Esophagus squamous epithelium (tissue), 5 donors: ENCODE results near the gene BBS9. TPM values are rescaled to one million over a fixed set of nuclear protein-coding genes. Genes with fewer than 3 reads are reported as not detected.

Source experiments
- DNase-seq: peaks from one replicate; lab custom pipeline; 2025; lab: John Stamatoyannopoulos, UW
- H3K27ac ChIP-seq, 4 donors: fragments of 200-600 bp; sonication (generic); one replicate each; pipeline ENCODE4 v1.5.1; 2016 to 2019; ENCODE audit warnings: mild to moderate bottlenecking in 1 of 4
- H3K27me3 ChIP-seq, 4 donors: fragments of 200-600 bp; sonication (generic); 1 replicate in 3 of 4; 2 replicates in 1 of 4; pipeline versions ENCODE4 v1.5.1 to v1.6.0; 2017 to 2021; ENCODE audit warnings: antibody characterized with exemption in 1 of 4
- H3K36me3 ChIP-seq, 3 donors: fragments of 200-600 bp; sonication (generic); one replicate each; pipeline ENCODE4 v1.5.1; 2016 to 2019
- H3K4me1 ChIP-seq, 3 donors: fragments of 200-600 bp; sonication (generic); one replicate each; pipeline ENCODE4 v1.5.1; 2017 to 2019
- H3K4me3 ChIP-seq, 4 donors: fragments of 200-600 bp; sonication (generic); 1 replicate in 3 of 4; 2 replicates in 1 of 4; pipeline ENCODE4 v1.5.1; 2016 to 2019; ENCODE audit warnings: mild to moderate bottlenecking in 2 of 4, moderate library complexity in 1 of 4
- H3K9me3 ChIP-seq, 3 donors: fragments of 200-600 bp; sonication (generic); one replicate each; pipeline ENCODE4 v1.5.1; 2016 to 2019
- CTCF ChIP-seq, 6 experiments: fragments of 450-650 bp in 4 of 6; fragments of 200-600 bp in 2 of 6; sonication (generic) in 2 of 6; IDR thresholded peaks; one replicate each; pipeline ENCODE4 v1.5.1; 2016 to 2019; ENCODE audit warnings: antibody characterized with exemption in 6 of 6, mild to moderate bottlenecking in 4 of 6, moderate library complexity in 4 of 6
- POLR2A ChIP-seq, 4 donors: fragments of 450-650 bp; IDR thresholded peaks; one replicate each; pipeline ENCODE4 v1.6.1; 2017; ENCODE audit warnings: antibody characterized with exemption in 4 of 4, mild to moderate bottlenecking in 4 of 4, moderate library complexity in 3 of 4
- WGBS, 2 donors: methylation state at CpG; one replicate each; pipeline ENCODE4 v1.1.5; 2018; 5-methylcytosine and 5-hydroxymethylcytosine counted together
- intact Hi-C: fragments of 100-400 bp; cut with DNase I; formaldehyde crosslinking; loops from one replicate; pipeline ENCODE4 v1.15.0; 2022
- total RNA-seq, 4 donors: library from RNA; depleted of rRNA; stranded (reverse); fragments of >200 nt; gene quantifications; one replicate each; pipeline ENCODE4 v1.1.0, GENCODE V29; 2016
- donor health status: DM: yes; HTN: yes; CAD: no.

BBS9 gene
- total RNA-seq, 4 donors from 2014 or later, result 4.8 to 16.8 (median 7.6) TPM

GRCh38 chr7:33578881-33579672, 449.7 kb downstream of the BBS9 start:
- H3K36me3 ChIP-seq, result no peaks in the 10 kb centered on the region
- no peak for DNase-seq
- intact Hi-C loops, result no loop called here
- H3K27me3 ChIP-seq, result no peaks in the 10 kb centered on the region
- no peak overlapping the region for H3K4me3 ChIP-seq
- no peak for TF ChIP-seq POLR2A (IDR thresholded peaks at IDR 0.05)
- no peak for TF ChIP-seq CTCF (IDR thresholded peaks at IDR 0.05)
- no peaks in the 10 kb centered on the region for H3K4me1 ChIP-seq
- no peaks in the 10 kb centered on the region for H3K9me3 ChIP-seq
- WGBS, 2 donors, result 88 to 90% methylated on average over 5 of the region's 5 CpGs
- no peak overlapping the region for H3K27ac ChIP-seq

GRCh38 chr7:33579673-33579960, 450.3 kb downstream of the BBS9 start:
- Histone ChIP-seq H3K9me3 (no peaks in the 10 kb centered on the region), H3K4me1 (no peaks in the 10 kb centered on the region), H3K27ac (no peak overlapping the region), H3K4me3 (no peak overlapping the region), H3K36me3 (no peaks in the 10 kb centered on the region), H3K27me3 (no peaks in the 10 kb centered on the region)
- intact Hi-C loops, result no loop called here
- DNase-seq, result no peak
- TF ChIP-seq POLR2A (IDR thresholded peaks at IDR 0.05), result no peak
- no peak for TF ChIP-seq CTCF (IDR thresholded peaks at IDR 0.05)

- intact Hi-C loops, result no loop called here
- no peak overlapping the region for H3K27ac ChIP-seq
- WGBS, 2 donors, result 57 to 63% methylated on average over 3 of the region's 3 CpGs
- H3K4me1 ChIP-seq, result no peaks in the 10 kb centered on the region
- no peak for DNase-seq
- H3K9me3 ChIP-seq, result no peaks in the 10 kb centered on the region
- TF ChIP-seq CTCF (IDR thresholded peaks at IDR 0.05) (no peak), POLR2A (IDR thresholded peaks at IDR 0.05) (no peak)
- no peaks in the 10 kb centered on the region for H3K36me3 ChIP-seq
- no peaks in the 10 kb centered on the region for H3K27me3 ChIP-seq
- no peak overlapping the region for H3K4me3 ChIP-seq
These were observed 451.9 kb downstream of the BBS9 start for GRCh38 chr7:33581236-33581635.

GRCh38 chr7:33582104-33582503, 452.7 kb downstream of the BBS9 start:
- H3K4me3 ChIP-seq, result no peak overlapping the region
- no peak for DNase-seq
- no peak overlapping the region for H3K27ac ChIP-seq
- 88 to 90% methylated on average over 1 of the region's 1 CpG for WGBS, 2 donors
- H3K9me3 ChIP-seq, result no peaks in the 10 kb centered on the region
- H3K27me3 ChIP-seq, result no peaks in the 10 kb centered on the region
- H3K36me3 ChIP-seq, result no peaks in the 10 kb centered on the region
- no peaks in the 10 kb centered on the region for H3K4me1 ChIP-seq
- intact Hi-C loops, result no loop called here
- TF ChIP-seq POLR2A (IDR thresholded peaks at IDR 0.05), result no peak

- Histone ChIP-seq H3K9me3 (no peaks in the 10 kb centered on the region), H3K4me3 (no peak overlapping the region), H3K27me3 (no peaks in the 10 kb centered on the region), H3K27ac (no peak overlapping the region), H3K36me3 (no peaks in the 10 kb centered on the region), H3K4me1 (no peaks in the 10 kb centered on the region)
- TF ChIP-seq POLR2A (IDR thresholded peaks at IDR 0.05) (no peak), CTCF (IDR thresholded peaks at IDR 0.05) (no peak)
- intact Hi-C loops, result no loop called here
- no peak for DNase-seq
- 91 to 94% methylated on average over 1 of the region's 1 CpG for WGBS, 2 donors
These were observed 453.2 kb downstream of the BBS9 start for GRCh38 chr7:33582533-33582932.

GRCh38 chr7:33589911-33590310, 460.5 kb downstream of the BBS9 start:
- no peak for DNase-seq
- Histone ChIP-seq H3K9me3 (no peaks in the 10 kb centered on the region), H3K27ac (no peak overlapping the region), H3K4me1 (no peaks in the 10 kb centered on the region), H3K27me3 (no peaks in the 10 kb centered on the region), H3K4me3 (no peak overlapping the region), H3K36me3 (no peaks in the 10 kb centered on the region)
- WGBS, 2 donors, result 92 to 100% methylated on average over 2 of the region's 2 CpGs
- intact Hi-C loops, result no loop called here
- TF ChIP-seq CTCF (IDR thresholded peaks at IDR 0.05) (no peak), POLR2A (IDR thresholded peaks at IDR 0.05) (no peak)
